Activated CD8-positive, alpha-beta memory T cell treated with anti-CD3 and anti-CD28 coated beads, Interleukin-2, amount 50 U/mL, for 1 hour (primary cell): ENCODE data around the gene DRD3.

Experiments used
- DNase-seq: peaks from one replicate; pipeline ENCODE4 v3.0.0-alpha.2; 2020; ENCODE audit errors: extremely low read depth

DRD3 gene

DNA sequence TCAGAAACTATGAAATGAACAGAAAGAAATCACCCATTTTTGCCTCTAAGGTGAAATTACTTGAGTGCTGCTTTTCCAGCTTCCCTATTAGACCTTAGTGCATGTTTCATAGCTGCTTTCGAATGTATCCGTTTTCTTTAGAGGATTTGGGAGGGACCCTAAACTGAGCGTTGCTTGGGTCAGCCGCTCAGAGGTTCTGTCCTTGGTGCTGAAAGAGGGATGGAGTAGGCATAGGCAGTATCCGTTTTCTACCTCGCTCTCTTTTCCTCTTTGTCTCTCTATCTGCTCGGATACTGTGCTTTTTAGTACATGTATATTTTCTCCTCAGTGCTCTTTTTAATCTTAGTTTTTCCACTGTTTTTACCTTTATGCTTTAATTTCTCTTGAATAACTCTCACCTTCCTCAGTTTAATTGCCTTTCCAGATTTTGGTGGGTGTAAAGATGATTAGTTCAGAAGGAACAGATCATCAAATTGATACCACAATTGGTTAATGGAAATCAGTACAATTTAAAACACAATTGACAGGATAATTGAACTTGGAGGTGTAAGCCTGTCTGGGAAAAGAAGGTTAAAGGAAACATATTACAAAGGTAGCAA, at the start of gene DRD3:
TSS of gene DRD3 (minus strand) at position 283 of the 599 bp plus-strand sequence. CDS start 7,060 bp downstream, outside the sequence.
- DNase-seq: no peak

DNA sequence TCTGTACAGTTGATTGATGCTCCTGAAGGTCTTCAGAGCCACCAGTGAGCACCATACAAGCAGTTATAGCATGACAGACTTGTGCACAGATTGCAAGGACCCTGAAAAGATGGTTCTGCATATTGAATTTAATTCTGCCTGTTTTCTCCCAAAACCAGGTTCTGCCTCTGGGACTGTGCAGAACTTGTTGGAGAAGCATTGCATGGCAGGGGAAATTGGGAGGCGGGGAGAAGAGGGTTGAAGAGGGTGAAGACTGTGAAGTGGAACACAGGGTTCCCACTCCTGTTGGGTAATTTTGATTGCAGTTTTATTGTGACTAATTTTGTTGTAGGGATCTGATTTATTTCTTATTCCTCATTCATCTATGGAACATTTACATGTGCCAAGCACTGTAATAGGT, 48.2 kb upstream of the DRD3 start:
- DNase-seq: no peak

DNA sequence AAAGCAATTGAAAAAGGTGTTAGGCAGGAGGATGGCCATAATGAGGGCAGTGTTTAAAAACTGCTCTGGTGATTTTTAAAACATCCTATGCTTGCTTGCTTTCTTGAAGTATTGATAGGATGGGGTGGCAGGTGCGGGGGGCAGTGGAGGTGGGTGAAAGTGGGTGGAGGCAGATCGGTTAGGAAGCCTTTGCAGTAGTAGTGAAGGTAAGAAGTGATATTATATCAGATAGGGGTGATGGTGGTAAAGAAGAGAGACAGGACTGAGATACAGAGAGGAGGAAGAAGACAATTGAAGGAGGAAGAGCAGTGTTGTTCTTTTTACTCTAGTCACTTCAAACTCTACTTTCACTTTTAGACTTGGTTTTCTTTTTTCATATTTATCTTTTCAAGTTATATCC, 47.5 kb upstream of the DRD3 start:
- no peak for DNase-seq

- DNase-seq: peak; percentile 26
Observed at GRCh38 chr3:114223143-114223542, 44.3 kb upstream of the DRD3 start.

DNA sequence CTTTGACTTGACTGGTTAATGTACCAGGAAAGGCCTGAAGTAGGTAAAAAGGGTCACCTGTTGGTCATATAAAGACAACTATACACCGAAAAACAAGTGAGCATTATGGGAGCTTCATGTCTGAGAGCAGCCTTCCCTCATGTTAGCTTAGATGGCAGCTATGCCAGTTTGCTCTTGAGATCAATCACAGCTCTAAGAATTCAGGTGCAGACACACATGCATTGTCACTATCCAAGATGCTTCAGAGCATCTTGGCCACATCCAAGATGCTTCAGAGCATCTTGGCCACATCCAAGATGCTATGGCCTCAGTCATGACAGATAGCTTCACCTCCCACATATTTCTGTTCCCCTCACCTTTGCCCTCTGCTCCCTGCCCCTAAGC, 43.0 kb upstream of the DRD3 start:
- no peak for DNase-seq

GRCh38 chr3:114221165-114221880, 42.5 kb upstream of the DRD3 start:
- DNase-seq: no peak

GRCh38 chr3:114219741-114220140, 40.9 kb upstream of the DRD3 start:
- DNase-seq: no peak

- no peak for DNase-seq
Observed at GRCh38 chr3:114218578-114219185, 39.8 kb upstream of the DRD3 start.

GRCh38 chr3:114218006-114218405, 39.2 kb upstream of the DRD3 start:
- DNase-seq: no peak

DNA sequence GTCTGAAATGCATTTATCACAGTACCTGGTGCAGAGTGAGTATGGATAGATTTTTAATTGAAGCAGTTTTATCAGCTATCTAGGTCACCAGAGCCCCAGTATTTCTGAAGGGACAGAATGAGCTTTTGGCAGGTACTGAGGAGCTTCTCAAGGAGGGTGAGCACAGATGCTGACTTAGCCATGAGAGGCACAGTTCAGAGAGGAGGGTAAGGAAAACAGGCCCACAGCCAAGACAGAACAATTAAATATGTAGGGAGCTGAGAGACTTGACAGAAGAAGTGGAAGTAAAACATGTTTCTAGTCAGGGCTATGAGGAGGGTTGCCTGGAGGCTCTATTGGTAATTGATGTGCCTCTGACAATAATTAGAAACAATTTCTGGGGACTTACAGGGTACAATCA, 38.4 kb upstream of the DRD3 start:
- no peak for DNase-seq

GRCh38 chr3:114216186-114216970, 37.5 kb upstream of the DRD3 start:
- no peak for DNase-seq

GRCh38 chr3:114214542-114215341, 35.9 kb upstream of the DRD3 start:
- peak; percentile 42 for DNase-seq

DNA sequence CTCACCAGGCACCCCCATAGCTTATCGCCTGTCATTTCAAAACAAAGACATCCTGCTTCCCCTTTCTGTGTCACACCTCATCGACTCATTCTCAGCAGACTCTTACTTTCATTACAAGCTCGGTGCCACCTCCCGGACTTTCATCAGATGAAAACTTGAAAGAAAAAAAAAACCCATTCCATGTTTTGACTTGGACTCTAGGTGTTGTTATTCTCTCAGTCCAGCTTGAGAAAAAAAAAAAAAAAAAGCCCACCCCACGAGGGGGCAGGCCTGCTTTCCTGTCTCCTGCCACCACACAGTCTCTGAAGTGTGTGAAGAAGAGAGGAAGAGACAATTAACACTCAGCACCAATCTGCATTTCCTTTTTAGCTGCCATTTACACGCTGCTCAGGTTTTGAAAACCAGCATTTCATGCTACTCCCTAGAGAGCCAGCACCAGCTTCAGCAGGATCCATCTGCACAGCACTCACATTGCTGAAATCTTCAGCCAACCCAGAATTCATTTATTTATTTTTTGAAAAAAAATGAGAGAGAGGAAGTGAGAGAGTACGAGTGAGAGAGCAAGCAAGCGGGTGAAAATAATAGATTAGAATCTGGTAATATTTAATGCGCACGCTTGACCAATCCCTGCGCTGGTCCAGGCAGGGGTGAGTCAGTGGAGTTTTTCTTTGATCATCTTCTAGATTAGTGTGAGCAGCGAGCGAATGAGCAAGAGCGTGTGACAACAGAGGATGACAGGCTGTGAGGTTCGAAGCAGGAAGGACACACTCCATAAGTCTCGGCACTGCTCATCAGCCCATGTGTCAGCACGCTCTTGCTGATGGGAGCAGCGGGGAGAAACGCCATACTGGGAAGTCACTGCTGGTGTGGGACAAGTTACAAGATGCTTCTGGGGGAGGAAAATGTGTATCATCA, 35.0 kb upstream of the DRD3 start:
- DNase-seq: peak; percentile 69

- DNase-seq: no peak
Observed at GRCh38 chr3:114213292-114213626, 34.4 kb upstream of the DRD3 start.

DNA sequence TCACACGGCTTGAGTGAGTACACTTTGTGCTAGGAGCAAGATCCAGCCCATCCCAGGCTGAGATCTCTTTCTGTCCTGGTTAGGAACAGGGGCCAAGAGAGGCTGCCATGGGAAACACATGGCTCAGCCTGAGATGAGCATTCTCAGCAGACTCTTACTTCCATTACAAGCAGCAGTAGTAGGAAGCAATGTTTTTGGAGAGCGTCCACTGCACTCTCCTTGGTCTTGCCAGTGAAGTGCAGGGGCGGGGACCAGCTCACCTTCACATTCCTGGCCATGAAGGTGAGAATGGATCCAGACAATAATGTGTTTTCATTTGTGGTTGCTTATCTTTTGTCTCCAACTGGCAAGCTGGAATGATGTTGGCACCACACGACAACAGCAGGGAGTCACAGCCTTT, 33.8 kb upstream of the DRD3 start:
- no peak for DNase-seq

DNA sequence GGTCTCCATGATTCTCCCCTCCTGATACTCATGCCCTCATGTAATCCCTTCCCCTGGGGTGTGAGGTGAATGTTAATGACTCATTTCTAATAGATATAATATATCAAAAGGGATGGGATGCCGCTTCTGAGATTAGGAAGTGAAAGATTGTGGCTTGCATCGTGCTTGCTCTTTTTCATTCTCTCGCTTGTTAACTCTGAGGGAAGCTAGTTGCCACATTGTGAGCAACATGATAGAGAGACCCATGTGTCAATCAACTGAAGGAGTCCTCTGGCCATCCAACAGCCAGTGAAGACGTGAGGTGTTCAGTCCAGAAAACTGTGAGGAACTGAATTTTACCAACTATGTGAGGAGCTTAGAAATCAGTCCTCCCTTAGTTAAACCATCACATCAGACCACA, 28.9 kb upstream of the DRD3 start:
- no peak for DNase-seq

DNA sequence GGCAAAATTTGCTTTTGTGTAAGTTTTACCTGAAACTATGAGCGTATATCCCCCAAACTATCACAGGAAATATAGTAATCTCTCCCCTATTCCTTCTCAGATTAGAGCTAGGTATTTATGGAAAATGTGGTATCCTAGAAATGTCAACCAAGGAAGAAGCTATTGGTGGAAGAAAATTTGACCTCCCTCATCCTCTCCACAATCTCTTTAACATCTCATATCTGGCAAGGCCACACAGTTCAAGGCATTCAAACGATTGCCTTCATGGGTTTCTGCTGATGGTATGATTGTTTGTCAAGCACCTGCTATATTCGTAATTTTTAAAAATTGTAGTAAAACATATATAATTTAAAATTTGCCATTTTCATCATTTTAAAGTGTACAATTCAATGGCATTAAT, 27.5 kb upstream of the DRD3 start:
- no peak for DNase-seq

DNA sequence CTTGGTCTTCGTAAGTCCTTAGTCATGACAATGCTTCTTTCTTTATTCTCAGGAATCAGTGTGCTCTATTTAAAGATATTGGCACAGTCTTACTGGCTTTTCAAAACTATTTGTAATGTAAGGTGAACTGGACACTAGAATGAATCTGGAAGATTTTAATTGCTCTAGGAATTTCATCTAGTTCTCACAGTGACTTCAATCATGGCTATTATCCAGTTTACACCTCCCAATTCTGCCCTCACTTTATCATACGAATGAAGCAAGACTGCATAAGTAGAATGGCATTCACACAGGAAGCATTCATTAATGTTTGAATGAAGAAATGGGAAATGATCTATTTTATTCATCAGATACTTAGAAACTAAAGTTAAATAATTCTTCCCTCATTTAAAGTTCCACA, 26.7 kb upstream of the DRD3 start:
- DNase-seq: no peak

DNA sequence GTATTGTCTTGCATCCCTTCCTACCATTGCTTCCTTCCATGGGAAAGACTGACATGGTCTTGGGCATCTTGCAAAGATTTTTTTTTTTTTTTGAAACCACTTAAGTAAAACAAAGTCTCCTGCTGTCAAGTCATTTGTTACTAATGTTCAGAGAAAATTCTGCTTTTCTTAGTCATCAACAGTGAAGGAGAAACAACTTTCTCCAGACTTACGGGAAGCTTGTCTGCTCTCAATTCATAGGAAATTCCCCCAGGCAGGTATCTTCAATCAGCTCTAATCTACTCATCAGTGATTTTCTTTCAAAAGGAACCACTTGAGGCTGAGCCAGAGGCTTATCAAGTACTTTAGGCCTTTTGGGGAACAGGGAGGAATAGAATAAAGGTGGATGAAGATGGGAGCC, 15.9 kb upstream of the DRD3 start:
- DNase-seq: no peak

DNA sequence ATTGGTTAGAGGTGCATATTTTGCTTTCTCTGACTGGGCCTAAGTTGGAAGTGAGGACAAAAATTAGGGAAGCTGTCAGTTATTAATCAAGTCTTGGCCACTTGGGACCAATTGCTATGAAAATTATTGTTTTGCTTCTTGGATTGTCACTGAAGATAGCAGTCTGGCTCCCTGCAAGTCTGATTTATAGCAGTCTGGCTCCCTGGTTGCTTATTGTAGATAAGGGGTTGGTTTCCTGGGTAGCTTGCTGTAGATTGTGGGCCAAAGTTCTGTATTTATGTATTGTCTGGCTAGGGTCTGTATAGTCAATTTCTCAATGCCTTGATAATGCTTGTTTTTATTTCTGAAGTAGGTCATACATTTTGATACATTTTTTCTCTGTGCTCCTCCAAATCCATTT, 13.3 kb upstream of the DRD3 start:
- DNase-seq: no peak

GRCh38 chr3:114186501-114186900, 7.6 kb upstream of the DRD3 start:
- no peak for DNase-seq
